Body of pancreas (tissue), 4 donors: ENCODE data around the gene GRIFIN. TPM values are rescaled to one million over a fixed set of nuclear protein-coding genes. Genes with fewer than 3 reads are reported as not detected.

Experiments used
- ATAC-seq: fragments of 150-250 bp; one replicate; pipeline ENCODE4 v1.9.1; 2016
- DNase-seq, 4 donors: peaks; one replicate each; pipeline ENCODE4 v3.0.0-alpha.2; 2019
- H3K27ac ChIP-seq, 4 donors: fragments of 200-600 bp; sonication (generic); 1 replicate in 3 of 4; 2 replicates in 1 of 4; pipeline versions ENCODE4 v1.5.1 to v1.6.1; 2016 to 2019; ENCODE audit warnings: mild to moderate bottlenecking in 1 of 4, mixed read lengths in 1 of 4, moderate library complexity in 1 of 4
- H3K27me3 ChIP-seq, 2 donors: fragments of 200-600 bp; sonication (generic); one replicate each; pipeline ENCODE4 v1.6.0; 2016; ENCODE audit warnings: mild to moderate bottlenecking in 1 of 2
- H3K36me3 ChIP-seq, 2 donors: fragments of 200-600 bp; sonication (generic); replicated peaks in 1 of 2; 2 replicates each; pipeline ENCODE4 v1.5.1; 2016; ENCODE audit warnings: low read depth in 2 of 2; ENCODE audit not compliant: insufficient read depth in 1 of 2
- H3K4me1 ChIP-seq: fragments of 200-600 bp; sonication (generic); one replicate; pipeline ENCODE4 v1.6.0; 2016
- H3K4me3 ChIP-seq, 2 donors: fragments of 200-600 bp; sonication (generic); 1 replicate in 1 of 2; 2 replicates in 1 of 2; pipeline ENCODE4 v1.5.1; 2016 to 2019
- H3K9me3 ChIP-seq, 3 donors: fragments of 200-600 bp; sonication (generic); 1 replicate in 2 of 3; 2 replicates in 1 of 3; pipeline ENCODE4 v1.5.1; 2016
- CTCF ChIP-seq, 7 experiments: fragments of 450-650 bp in 4 of 7; fragments of 200-600 bp in 3 of 7; sonication (generic) in 3 of 7; IDR thresholded peaks; one replicate each; pipeline ENCODE4 v1.5.1; 2016 to 2019; ENCODE audit warnings: antibody characterized with exemption in 7 of 7
- POLR2A ChIP-seq, 3 donors: fragments of 450-650 bp; IDR thresholded peaks; one replicate each; pipeline ENCODE4 v1.6.1; 2016; ENCODE audit warnings: antibody characterized with exemption in 3 of 3, mild to moderate bottlenecking in 2 of 3
- WGBS, 2 donors: methylation state at CpG; one replicate each; pipeline ENCODE4 v1.1.5; 2017; 5-methylcytosine and 5-hydroxymethylcytosine counted together
- intact Hi-C: fragments of 100-400 bp; cut with DNase I; formaldehyde crosslinking; loops from one replicate; pipeline ENCODE4 v1.15.1; 2023
- total RNA-seq, 2 donors: library from RNA; depleted of rRNA; stranded (reverse); fragments of >200 nt; gene quantifications; one replicate each; pipeline ENCODE4 v1.1.0, GENCODE V29; 2016

The GRIFIN gene
- total RNA-seq, 2 donors from 2014 or later, result not detected

DNA sequence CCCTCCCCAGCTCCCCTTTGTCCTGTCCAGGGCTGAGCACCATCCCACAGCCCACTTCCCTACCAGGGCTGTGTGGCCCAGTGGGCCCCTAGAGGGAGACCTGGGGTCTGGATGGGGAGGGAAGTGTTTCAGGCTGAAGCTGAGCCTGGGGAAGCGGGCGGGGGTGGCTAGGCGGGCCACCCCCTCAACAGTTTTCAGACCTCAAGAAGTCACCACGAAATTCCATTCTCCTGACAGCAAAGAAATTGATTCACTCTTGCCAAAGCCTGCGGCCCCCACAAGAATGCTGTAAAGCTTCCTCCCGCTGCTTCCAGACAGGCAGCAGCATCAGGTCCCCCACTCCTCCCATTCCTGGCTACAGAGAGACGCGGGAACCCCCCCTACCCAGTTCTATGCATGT lies 40.8 kb upstream of the GRIFIN start:
- no peak for TF ChIP-seq POLR2A (IDR thresholded peaks at IDR 0.05)
- TF ChIP-seq CTCF (IDR thresholded peaks at IDR 0.05), result no peak
- Histone ChIP-seq H3K4me3 (no peak overlapping the region), H3K9me3 (no peaks in the 10 kb centered on the region), H3K4me1 (peaks cover 31% of the 10 kb centered on the region), H3K36me3 (no peaks in the 10 kb centered on the region), H3K27ac (no peak overlapping the region), H3K27me3 (no peaks in the 10 kb centered on the region)
- ATAC-seq (no peak), DNase-seq (no peak)
- intact Hi-C loops, result no loop called here
- WGBS, 2 donors, result 80 to 83% methylated on average over 7 to 8 of the region's 8 CpGs

DNA sequence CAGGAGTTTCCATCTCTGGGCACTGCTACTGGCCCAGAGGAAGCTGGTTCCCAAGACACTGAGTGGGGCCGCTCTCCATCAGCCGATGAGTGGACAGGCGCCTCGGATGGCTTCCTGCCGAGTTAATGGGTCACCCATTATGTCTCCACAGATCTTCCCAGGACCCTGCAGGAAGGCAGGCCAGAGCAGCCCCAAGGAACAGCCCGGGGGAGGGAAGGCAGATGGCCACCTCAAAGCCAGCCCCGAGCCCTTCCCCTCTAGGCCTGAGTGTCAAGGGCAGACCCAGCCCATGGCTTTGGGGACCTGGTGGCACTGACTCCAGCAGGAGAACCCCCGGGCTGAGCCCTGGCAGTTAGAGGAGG lies 40.0 kb upstream of the GRIFIN start:
- no peak for ATAC-seq
- 76% methylated on average over 8 of the region's 8 CpGs; no CpG with 5 or more reads in 1 of the 2 donors for WGBS, 2 donors
- peaks cover 31% of the 10 kb centered on the region for H3K4me1 ChIP-seq
- no peaks in the 10 kb centered on the region for H3K36me3 ChIP-seq
- no peak overlapping the region for H3K4me3 ChIP-seq
- no peak overlapping the region for H3K27ac ChIP-seq
- no peak for DNase-seq
- no peaks in the 10 kb centered on the region for H3K9me3 ChIP-seq
- no peak for TF ChIP-seq POLR2A (IDR thresholded peaks at IDR 0.05)
- no peak for TF ChIP-seq CTCF (IDR thresholded peaks at IDR 0.05)
- intact Hi-C loops, result no loop called here
- H3K27me3 ChIP-seq, result no peaks in the 10 kb centered on the region

GRCh38 chr7:2515424-2516193 lies 39.4 kb upstream of the GRIFIN start:
- 85 to 94% methylated on average over 7 to 13 of the region's 15 CpGs for WGBS, 2 donors
- Histone ChIP-seq H3K9me3 (no peaks in the 10 kb centered on the region), H3K27ac (no peak overlapping the region), H3K4me1 (peaks cover 36% of the 10 kb centered on the region), H3K4me3 (no peak overlapping the region), H3K36me3 (no peaks in the 10 kb centered on the region), H3K27me3 (no peaks in the 10 kb centered on the region)
- TF ChIP-seq CTCF (IDR thresholded peaks at IDR 0.05) (no peak), POLR2A (IDR thresholded peaks at IDR 0.05) (no peak)
- ATAC-seq (no peak), DNase-seq (no peak)
- intact Hi-C loops, result no loop called here

GRCh38 chr7:2514473-2515423 lies 38.5 kb upstream of the GRIFIN start:
- WGBS, 2 donors, result 81 to 86% methylated on average over 9 of the region's 9 CpGs
- H3K9me3 ChIP-seq, result no peaks in the 10 kb centered on the region
- intact Hi-C loops, result no loop called here
- TF ChIP-seq CTCF (IDR thresholded peaks at IDR 0.05) (no peak), POLR2A (IDR thresholded peaks at IDR 0.05) (no peak)
- no peak overlapping the region for H3K4me3 ChIP-seq
- ATAC-seq (no peak), DNase-seq (no peak)
- H3K27me3 ChIP-seq, result no peaks in the 10 kb centered on the region
- H3K4me1 ChIP-seq, result peaks cover 32% of the 10 kb centered on the region
- H3K27ac ChIP-seq, result no peak overlapping the region
- no peaks in the 10 kb centered on the region for H3K36me3 ChIP-seq
